Measurements from ENCODE around the gene CMTR2.

- TF ChIP-seq CTCF (IDR thresholded peaks at IDR 0.05) = no peak
- no peak for TF ChIP-seq EP300 (IDR thresholded peaks at IDR 0.05)
Observed at GRCh38 chr16:71303938-71304337, 14.7 kb upstream of the CMTR2 start.
